Mucosa of rectum (tissue), 2 donors: ENCODE data around the gene JAM3.

Source experiments
- H3K27ac ChIP-seq, 2 donors: one replicate each; pipeline ENCODE4 v1.7.0; 2013; ENCODE audit warnings: inconsistent platforms in 2 of 2, low read depth in 2 of 2, low read length in 2 of 2
- H3K27me3 ChIP-seq, 2 donors: one replicate each; pipeline ENCODE4 v1.7.0; 2013; ENCODE audit warnings: low read length in 2 of 2; ENCODE audit not compliant: control insufficient read depth in 2 of 2, insufficient read depth in 2 of 2
- H3K36me3 ChIP-seq, 2 donors: one replicate each; pipeline ENCODE4 v1.7.0; 2013; ENCODE audit warnings: low read length in 2 of 2; ENCODE audit not compliant: control insufficient read depth in 2 of 2, insufficient read depth in 2 of 2
- H3K4me1 ChIP-seq, 2 donors: one replicate each; pipeline ENCODE4 v1.7.0; 2013; ENCODE audit warnings: low read length in 2 of 2, mild to moderate bottlenecking in 1 of 2; ENCODE audit not compliant: control insufficient read depth in 2 of 2, insufficient read depth in 2 of 2
- H3K4me3 ChIP-seq, 2 donors: one replicate each; pipeline ENCODE4 v1.7.0; 2013; ENCODE audit warnings: low read length in 2 of 2
- H3K9ac ChIP-seq, 2 donors: one replicate each; pipeline ENCODE4 v1.7.0; 2013; ENCODE audit warnings: low read length in 2 of 2, low read depth in 1 of 2, mild to moderate bottlenecking in 1 of 2
- H3K9me3 ChIP-seq, 2 donors: one replicate each; pipeline ENCODE4 v1.7.0; 2013; ENCODE audit warnings: low read length in 2 of 2; ENCODE audit not compliant: control insufficient read depth in 2 of 2
- donor health status: healthy.
- donor health status: Normal muscosa, but diverticular disease.

The JAM3 gene

DNA sequence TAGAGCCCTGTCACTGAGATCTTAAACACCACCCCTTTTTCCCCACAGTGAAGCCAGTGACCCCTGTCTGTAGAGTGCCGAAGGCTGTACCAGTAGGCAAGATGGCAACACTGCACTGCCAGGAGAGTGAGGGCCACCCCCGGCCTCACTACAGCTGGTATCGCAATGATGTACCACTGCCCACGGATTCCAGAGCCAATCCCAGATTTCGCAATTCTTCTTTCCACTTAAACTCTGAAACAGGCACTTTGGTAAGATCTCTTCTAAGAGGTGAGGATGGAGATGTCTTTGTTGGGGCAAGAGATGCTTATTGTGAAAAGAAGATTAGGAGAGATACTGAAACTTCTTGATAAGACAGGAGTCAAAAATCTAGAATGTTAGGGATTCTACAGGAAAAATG is 75.9 kb downstream of the JAM3 start:
- no peak overlapping the region for H3K27ac ChIP-seq
- no peak overlapping the region for H3K9ac ChIP-seq
- peaks cover 0 to 7% of the 10 kb centered on the region in 2 donors for H3K36me3 ChIP-seq
- H3K9me3 ChIP-seq, result no peaks in the 10 kb centered on the region
- H3K4me1 ChIP-seq, result no peaks in the 10 kb centered on the region
- H3K27me3 ChIP-seq, result no peaks in the 10 kb centered on the region
- H3K4me3 ChIP-seq, result no peak overlapping the region

DNA sequence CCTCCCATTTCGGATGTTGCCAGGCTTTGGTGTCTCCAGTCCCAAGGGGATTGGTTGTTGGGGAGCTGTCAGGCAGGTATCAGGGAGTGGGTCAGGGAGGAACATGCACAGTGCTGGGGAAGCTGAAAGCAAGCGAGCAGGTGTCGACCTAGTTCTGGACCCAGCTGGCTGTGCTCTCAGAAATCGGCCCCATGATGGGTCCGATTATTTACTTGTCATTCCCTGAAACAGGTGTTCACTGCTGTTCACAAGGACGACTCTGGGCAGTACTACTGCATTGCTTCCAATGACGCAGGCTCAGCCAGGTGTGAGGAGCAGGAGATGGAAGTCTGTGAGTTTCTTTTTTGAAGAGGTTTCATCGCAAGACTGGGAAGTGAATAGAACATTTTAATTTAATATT is 76.8 kb downstream of the JAM3 start:
- H3K27me3 ChIP-seq, result no peaks in the 10 kb centered on the region
- no peaks in the 10 kb centered on the region for H3K4me1 ChIP-seq
- H3K9ac ChIP-seq, result no peak overlapping the region
- H3K27ac ChIP-seq, result no peak overlapping the region
- H3K4me3 ChIP-seq, result no peak overlapping the region
- peaks cover 0 to 8% of the 10 kb centered on the region in 2 donors for H3K36me3 ChIP-seq
- H3K9me3 ChIP-seq, result no peaks in the 10 kb centered on the region

DNA sequence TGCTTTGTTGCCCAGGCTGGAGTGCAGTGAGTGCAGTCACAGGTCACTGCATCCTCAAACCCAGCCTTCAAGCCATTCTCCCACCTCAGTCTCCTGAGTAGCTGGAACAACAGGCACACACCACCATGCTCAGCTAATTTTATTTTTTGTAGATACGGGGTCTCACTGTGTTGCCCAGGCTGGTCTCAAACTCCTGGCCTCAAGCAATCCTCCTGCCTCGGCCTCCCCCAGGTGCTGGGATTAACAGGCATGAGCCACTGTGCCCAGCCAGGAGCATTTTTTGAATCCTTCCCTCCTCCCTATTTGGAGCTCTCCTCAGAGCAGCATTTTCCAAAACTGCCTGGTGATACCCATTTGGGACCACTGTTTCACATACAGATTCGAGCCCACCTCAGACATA is 77.7 kb downstream of the JAM3 start:
- Histone ChIP-seq H3K27ac (no peak overlapping the region), H3K4me3 (no peak overlapping the region), H3K9ac (no peak overlapping the region), H3K27me3 (no peaks in the 10 kb centered on the region), H3K9me3 (no peaks in the 10 kb centered on the region), H3K36me3 (peaks cover 0 to 14% of the 10 kb centered on the region in 2 donors), H3K4me1 (no peaks in the 10 kb centered on the region)

DNA sequence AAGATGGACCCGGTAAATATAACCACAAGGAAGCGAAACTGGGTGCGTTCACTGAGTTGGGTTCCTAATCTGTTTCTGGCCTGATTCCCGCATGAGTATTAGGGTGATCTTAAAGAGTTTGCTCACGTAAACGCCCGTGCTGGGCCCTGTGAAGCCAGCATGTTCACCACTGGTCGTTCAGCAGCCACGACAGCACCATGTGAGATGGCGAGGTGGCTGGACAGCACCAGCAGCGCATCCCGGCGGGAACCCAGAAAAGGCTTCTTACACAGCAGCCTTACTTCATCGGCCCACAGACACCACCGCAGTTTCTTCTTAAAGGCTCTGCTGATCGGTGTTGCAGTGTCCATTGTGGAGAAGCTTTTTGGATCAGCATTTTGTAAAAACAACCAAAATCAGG is 80.5 kb downstream of the JAM3 start:
- H3K27ac ChIP-seq, result no peak overlapping the region
- H3K36me3 ChIP-seq, result peaks cover 0 to 25% of the 10 kb centered on the region in 2 donors

DNA sequence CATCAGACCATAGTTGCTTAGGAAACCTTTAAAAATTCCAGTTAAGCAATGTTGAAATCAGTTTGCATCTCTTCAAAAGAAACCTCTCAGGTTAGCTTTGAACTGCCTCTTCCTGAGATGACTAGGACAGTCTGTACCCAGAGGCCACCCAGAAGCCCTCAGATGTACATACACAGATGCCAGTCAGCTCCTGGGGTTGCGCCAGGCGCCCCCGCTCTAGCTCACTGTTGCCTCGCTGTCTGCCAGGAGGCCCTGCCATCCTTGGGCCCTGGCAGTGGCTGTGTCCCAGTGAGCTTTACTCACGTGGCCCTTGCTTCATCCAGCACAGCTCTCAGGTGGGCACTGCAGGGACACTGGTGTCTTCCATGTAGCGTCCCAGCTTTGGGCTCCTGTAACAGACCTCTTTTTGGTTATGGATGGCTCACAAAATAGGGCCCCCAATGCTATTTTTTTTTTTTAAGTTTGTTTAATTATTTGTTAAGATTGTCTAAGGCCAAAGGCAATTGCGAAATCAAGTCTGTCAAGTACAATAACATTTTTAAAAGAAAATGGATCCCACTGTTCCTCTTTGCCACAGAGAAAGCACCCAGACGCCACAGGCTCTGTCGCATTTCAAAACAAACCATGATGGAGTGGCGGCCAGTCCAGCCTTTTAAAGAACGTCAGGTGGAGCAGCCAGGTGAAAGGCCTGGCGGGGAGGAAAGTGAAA is 81.5 kb downstream of the JAM3 start:
- H3K36me3 ChIP-seq, result peaks cover 0 to 27% of the 10 kb centered on the region in 2 donors
- no peaks in the 10 kb centered on the region for H3K4me1 ChIP-seq
- H3K27me3 ChIP-seq, result no peaks in the 10 kb centered on the region
- no peaks in the 10 kb centered on the region for H3K9me3 ChIP-seq
- H3K27ac ChIP-seq, result no peak overlapping the region
- no peak overlapping the region for H3K4me3 ChIP-seq
- H3K9ac ChIP-seq, result no peak overlapping the region

More for the DNA sequence above, 80.5 kb downstream of the JAM3 start:
- H3K4me1 ChIP-seq, result no peaks in the 10 kb centered on the region
- H3K27me3 ChIP-seq, result no peaks in the 10 kb centered on the region
- H3K9ac ChIP-seq, result no peak overlapping the region
- no peak overlapping the region for H3K4me3 ChIP-seq
- no peaks in the 10 kb centered on the region for H3K9me3 ChIP-seq

DNA sequence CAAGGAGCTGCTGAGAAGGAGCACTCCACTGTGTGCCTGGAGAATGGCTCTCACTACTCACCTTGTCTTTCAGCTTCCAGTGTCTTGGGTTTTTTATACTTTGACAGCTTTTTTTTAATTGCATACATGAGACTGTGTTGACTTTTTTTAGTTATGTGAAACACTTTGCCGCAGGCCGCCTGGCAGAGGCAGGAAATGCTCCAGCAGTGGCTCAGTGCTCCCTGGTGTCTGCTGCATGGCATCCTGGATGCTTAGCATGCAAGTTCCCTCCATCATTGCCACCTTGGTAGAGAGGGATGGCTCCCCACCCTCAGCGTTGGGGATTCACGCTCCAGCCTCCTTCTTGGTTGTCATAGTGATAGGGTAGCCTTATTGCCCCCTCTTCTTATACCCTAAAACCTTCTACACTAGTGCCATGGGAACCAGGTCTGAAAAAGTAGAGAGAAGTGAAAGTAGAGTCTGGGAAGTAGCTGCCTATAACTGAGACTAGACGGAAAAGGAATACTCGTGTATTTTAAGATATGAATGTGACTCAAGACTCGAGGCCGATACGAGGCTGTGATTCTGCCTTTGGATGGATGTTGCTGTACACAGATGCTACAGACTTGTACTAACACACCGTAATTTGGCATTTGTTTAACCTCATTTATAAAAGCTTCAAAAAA is 82.3 kb downstream of the JAM3 start:
- no peaks in the 10 kb centered on the region for H3K27me3 ChIP-seq
- peaks cover 5 to 30% of the 10 kb centered on the region in 2 donors for H3K36me3 ChIP-seq
- no peak overlapping the region for H3K27ac ChIP-seq
- no peaks in the 10 kb centered on the region for H3K9me3 ChIP-seq
- no peaks in the 10 kb centered on the region for H3K4me1 ChIP-seq
- no peak overlapping the region for H3K4me3 ChIP-seq
- H3K9ac ChIP-seq, result no peak overlapping the region

DNA sequence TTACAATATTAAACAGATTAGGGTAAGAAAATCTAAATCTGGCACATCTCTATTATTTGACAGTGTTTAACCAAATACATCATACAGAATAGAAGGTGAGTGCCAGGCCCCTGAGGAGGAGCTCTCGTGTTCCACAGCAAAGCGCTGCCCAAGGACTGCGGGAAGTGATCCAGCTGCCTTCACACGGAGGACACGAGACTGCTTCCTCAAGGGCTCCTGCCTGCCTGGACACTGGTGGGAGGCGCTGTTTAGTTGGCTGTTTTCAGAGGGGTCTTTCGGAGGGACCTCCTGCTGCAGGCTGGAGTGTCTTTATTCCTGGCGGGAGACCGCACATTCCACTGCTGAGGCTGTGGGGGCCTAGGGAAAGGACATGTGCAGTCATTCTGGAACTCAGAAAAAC is 83.8 kb downstream of the JAM3 start:
- no peaks in the 10 kb centered on the region for H3K4me1 ChIP-seq
- H3K27me3 ChIP-seq, result no peaks in the 10 kb centered on the region
- peaks cover 9 to 35% of the 10 kb centered on the region in 2 donors for H3K36me3 ChIP-seq
- H3K9me3 ChIP-seq, result no peaks in the 10 kb centered on the region
- no peak overlapping the region for H3K9ac ChIP-seq
- H3K27ac ChIP-seq, result no peak overlapping the region
- no peak overlapping the region for H3K4me3 ChIP-seq

DNA sequence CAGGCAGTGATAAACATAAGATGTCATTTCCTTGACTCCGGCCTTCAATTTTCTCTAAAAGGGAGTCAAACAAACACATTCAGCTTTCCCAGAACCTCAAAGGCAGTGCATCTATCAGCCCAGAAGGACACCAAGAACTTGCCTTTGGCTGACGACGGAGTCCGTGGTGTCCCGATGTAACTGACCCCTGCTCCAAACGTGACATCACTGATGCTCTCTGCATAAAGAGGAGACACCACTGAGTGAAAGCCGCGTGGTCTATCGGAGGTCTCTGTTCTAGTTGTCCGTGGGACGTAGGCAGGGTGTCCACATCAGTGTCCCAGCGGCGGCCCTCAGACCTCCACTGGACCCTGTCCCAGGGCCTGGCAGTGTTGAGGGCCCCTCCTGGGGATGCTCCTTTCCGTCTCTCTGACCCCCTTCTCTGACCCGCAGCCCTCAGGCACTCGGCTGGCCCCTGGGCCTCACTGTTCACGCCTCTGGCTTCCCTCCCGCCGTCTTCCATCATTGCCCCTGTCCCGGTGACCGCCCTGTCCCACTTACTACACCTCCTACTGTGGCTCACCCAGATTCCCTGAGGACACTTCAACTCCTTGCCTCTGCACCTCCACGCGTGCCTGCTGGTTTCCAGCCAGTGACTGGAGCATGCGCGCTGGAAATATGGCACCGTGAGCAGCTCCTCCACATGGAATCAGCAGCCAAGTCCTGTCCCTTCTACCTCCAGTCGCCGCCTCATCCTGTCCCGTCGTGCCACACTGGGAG is 84.5 kb downstream of the JAM3 start:
- Histone ChIP-seq H3K36me3 (peaks cover 9 to 35% of the 10 kb centered on the region in 2 donors), H3K4me1 (no peaks in the 10 kb centered on the region), H3K9me3 (no peaks in the 10 kb centered on the region), H3K4me3 (no peak overlapping the region), H3K27ac (no peak overlapping the region), H3K27me3 (no peaks in the 10 kb centered on the region), H3K9ac (no peak overlapping the region)

DNA sequence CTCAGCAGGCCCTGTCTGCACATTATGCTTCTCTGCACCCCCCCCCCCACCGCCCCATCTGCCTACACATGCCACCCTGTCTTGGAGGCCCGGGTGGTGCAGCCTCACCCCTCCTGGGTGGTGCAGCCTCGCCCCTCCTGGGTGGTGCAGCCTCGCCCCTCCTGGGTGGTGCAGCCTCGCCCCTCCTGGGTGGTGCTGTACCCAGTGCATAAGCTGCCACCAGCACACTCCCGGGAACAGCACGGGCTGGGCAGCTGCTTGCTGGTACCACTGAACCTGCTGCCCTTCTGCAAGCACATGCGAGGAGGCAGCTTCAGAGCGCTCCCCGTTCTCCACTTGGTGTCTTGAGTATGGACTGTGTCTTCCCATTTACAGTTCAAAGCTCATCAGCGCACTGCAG is 85.6 kb downstream of the JAM3 start:
- Histone ChIP-seq H3K36me3 (peaks cover 15 to 32% of the 10 kb centered on the region in 2 donors), H3K27me3 (no peaks in the 10 kb centered on the region), H3K27ac (no peak overlapping the region), H3K9me3 (no peaks in the 10 kb centered on the region), H3K4me3 (no peak overlapping the region), H3K4me1 (no peaks in the 10 kb centered on the region), H3K9ac (no peak overlapping the region)

DNA sequence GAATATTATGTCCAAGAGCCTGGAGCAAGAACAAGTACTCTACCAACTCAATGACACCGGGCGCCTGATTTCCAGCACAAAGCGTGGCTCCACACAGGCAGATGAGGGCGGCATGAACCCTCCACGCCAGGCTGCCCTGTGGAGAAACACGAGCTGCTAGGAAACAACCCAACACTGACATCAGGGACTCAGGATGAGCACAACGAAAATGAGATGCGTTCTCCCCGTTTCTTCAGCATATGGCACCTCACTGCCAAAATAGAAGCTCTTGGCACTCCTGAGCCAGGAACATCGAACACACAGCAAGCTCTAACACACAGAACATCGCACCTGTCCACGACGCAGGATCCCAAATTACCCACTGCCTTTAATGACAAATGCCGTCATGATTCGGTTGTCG is 86.6 kb downstream of the JAM3 start:
- Histone ChIP-seq H3K9me3 (no peaks in the 10 kb centered on the region), H3K4me3 (no peak overlapping the region), H3K9ac (no peak overlapping the region), H3K27ac (no peak overlapping the region), H3K27me3 (no peaks in the 10 kb centered on the region), H3K36me3 (peaks cover 25 to 39% of the 10 kb centered on the region in 2 donors), H3K4me1 (no peaks in the 10 kb centered on the region)
